ENCODE data around the gene IL22RA2.

GRCh38 chr6:137216106-137216505 is 42.7 kb upstream of the IL22RA2 start:
- no peak for TF ChIP-seq ZBTB33 (IDR thresholded peaks at IDR 0.05)
- no peak for TF ChIP-seq CTCF (IDR thresholded peaks at IDR 0.05; ENCODE audit: low read depth, low read length, missing input control)
- TF ChIP-seq RAD21 (IDR thresholded peaks at IDR 0.05), result no peak
- TF ChIP-seq RXRA (IDR thresholded peaks at IDR 0.05), result no peak
- TF ChIP-seq HNF4A (conservative IDR thresholded peaks at IDR 0.05), result no peak
- TF ChIP-seq EGR1 (IDR thresholded peaks at IDR 0.05; ENCODE audit: low read depth in 2 of 2), result no peak
- no peak for TF ChIP-seq JUND (IDR thresholded peaks at IDR 0.05)
- TF ChIP-seq ATF3 (IDR thresholded peaks at IDR 0.05), result no peak
- no peak for TF ChIP-seq TAF1 (conservative IDR thresholded peaks at IDR 0.05)
- TF ChIP-seq FOXA1 (IDR thresholded peaks at IDR 0.05), result no peak
- no peak for TF ChIP-seq GABPA (IDR thresholded peaks at IDR 0.05 in 1 of 2, conservative IDR thresholded peaks at IDR 0.05 in 1 of 2)
- no peak for TF ChIP-seq REST (IDR thresholded peaks at IDR 0.05)
- no peak for TF ChIP-seq NR2F2 (IDR thresholded peaks at IDR 0.05)
